HEK293T (cell line): ENCODE measurements around the gene BMAL2.

ENCODE experiments used
- CTCF ChIA-PET: fragments of 350-600 bp; formaldehyde crosslinking; extraction: SDS; loops from one replicate; lab custom pipeline; 2021; ENCODE audit warnings: antibody characterized with exemption, inconsistent platforms; lab: Yijun Ruan, JAX
- POLR2A ChIA-PET: fragments of 350-600 bp; formaldehyde crosslinking; extraction: SDS; loops from one replicate; lab custom pipeline; 2020; ENCODE audit warnings: antibody characterized with exemption, inconsistent platforms; lab: Yijun Ruan, JAX
- DNase-seq: peaks from one replicate; pipeline ENCODE4 v3.0.0; 2012; ENCODE audit warnings: mixed read lengths; ENCODE audit errors: extremely low spot score
- ARNT ChIP-seq: fragments of 450-650 bp; IDR thresholded peaks from 2 replicates; pipeline ENCODE4 v1.6.1; 2017; ENCODE audit warnings: mild to moderate bottlenecking
- BHLHE40 ChIP-seq: fragments of 450-650 bp; IDR thresholded peaks from 2 replicates; pipeline ENCODE4 v1.6.1; 2016; ENCODE audit warnings: mild to moderate bottlenecking, moderate library complexity, borderline replicate concordance
- CTBP1 ChIP-seq: fragments of 450-650 bp; IDR thresholded peaks from 2 replicates; pipeline ENCODE4 v1.6.1; 2016; ENCODE audit warnings: borderline replicate concordance
- ELF4 ChIP-seq: fragments of 450-650 bp; IDR thresholded peaks from 2 replicates; pipeline ENCODE4 v1.6.1; 2017; ENCODE audit warnings: antibody characterized with exemption
- FOXA1 ChIP-seq: fragments of 450-650 bp; IDR thresholded peaks from 2 replicates; pipeline ENCODE4 v1.6.1; 2016; ENCODE audit warnings: mild to moderate bottlenecking
- FOXK2 ChIP-seq: fragments of 450-650 bp; IDR thresholded peaks from 2 replicates; pipeline ENCODE4 v1.6.1; 2016; ENCODE audit warnings: mild to moderate bottlenecking
- FOXM1 ChIP-seq: fragments of 450-650 bp; IDR thresholded peaks from 2 replicates; pipeline ENCODE4 v1.6.1; 2017; ENCODE audit warnings: mild to moderate bottlenecking, borderline replicate concordance
- HDGF ChIP-seq: fragments of 450-650 bp; IDR thresholded peaks from 2 replicates; pipeline ENCODE4 v1.6.1; 2017; ENCODE audit warnings: antibody characterized with exemption, borderline replicate concordance
- L3MBTL2 ChIP-seq: fragments of 450-650 bp; conservative IDR thresholded peaks from 2 replicates; pipeline ENCODE4 v1.6.1; 2016; ENCODE audit warnings: mild to moderate bottlenecking
- LEF1 ChIP-seq: fragments of 450-650 bp; IDR thresholded peaks from 2 replicates; pipeline ENCODE4 v1.6.1; 2017; ENCODE audit warnings: mild to moderate bottlenecking, borderline replicate concordance
- NFRKB ChIP-seq: fragments of 450-650 bp; IDR thresholded peaks from 2 replicates; pipeline ENCODE4 v1.6.1; 2016; ENCODE audit warnings: mild to moderate bottlenecking, moderate library complexity
- PKNOX1 ChIP-seq: fragments of 450-650 bp; IDR thresholded peaks from 2 replicates; pipeline ENCODE4 v1.6.1; 2016
- SP1 ChIP-seq: fragments of 450-650 bp; IDR thresholded peaks from 2 replicates; pipeline ENCODE4 v1.6.1; 2017
- SUZ12 ChIP-seq: fragments of 450-650 bp; IDR thresholded peaks from 2 replicates; pipeline ENCODE4 v1.6.1; 2016; ENCODE audit warnings: mild to moderate bottlenecking
- TARDBP ChIP-seq: fragments of 450-650 bp; IDR thresholded peaks from 2 replicates; pipeline ENCODE4 v1.6.1; 2016
- ZNF384 ChIP-seq: fragments of 450-650 bp; IDR thresholded peaks from 2 replicates; pipeline ENCODE4 v1.6.1; 2016

BMAL2 gene

DNA sequence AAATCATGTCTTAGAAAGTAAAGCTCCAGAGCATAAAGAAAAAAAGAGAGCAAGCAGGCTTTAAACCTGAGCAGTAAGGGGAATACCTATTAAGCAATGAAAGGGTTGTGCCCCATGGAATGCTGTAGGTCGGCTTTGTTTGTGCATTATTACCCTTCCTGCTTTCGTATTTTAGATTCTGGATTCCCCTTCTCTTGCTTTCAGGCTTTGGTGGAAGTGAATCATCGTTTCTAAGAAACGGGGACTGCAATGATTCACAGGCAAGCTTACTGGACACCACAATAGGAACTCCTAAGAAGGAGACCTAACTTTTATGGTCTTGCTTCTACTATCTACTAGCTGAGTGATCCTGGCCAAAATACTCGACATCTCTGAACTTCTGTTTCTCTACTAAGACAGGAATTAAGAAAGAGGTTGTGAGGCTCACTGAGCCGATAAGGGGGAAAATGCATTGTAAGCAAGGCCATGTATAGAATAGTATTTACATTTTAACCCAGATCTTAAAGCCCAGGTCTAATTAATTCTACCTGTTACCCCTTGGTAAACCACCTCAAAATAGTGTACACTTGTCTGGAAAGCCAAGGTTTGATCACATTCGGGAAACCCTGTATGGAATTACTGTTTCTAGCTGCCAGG is 1.2 kb upstream of the BMAL2 start:
- ChIA-PET CTCF (no interaction called here), POLR2A (interaction anchor here (1.5 kb wide), 1 partner anchor 21 kb away, joined by 3 read pairs; no protein-coding TSS in a partner anchor)
- TF ChIP-seq PKNOX1 (no peak), BHLHE40 (no peak), FOXA1 (no peak), LEF1 (no peak), ELF4 (no peak), NFRKB (no peak), ARNT (no peak), L3MBTL2 (no peak), FOXM1 (no peak), TARDBP (no peak)
- no peak for DNase-seq

DNA sequence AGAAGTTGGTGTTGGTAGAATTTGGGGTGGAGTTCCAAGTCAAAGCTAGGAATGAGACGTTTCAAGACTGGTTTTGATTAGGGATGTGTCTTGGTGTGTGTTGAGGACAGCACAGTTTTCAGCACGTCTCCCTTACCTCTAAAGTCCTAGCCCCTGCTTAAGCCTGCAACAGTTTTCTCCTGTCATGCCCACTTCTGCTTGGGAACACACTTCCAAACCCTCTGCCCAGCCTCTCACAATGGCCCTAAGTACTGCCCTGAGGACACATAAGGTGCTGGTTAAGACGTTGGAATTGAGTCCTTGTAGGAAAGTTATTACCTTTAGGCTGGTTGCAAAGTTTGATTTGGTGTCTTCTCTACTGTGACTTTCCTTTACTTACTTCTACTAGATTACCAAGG is 710 bp upstream of the BMAL2 start:
- POLR2A ChIA-PET, result interaction anchor here (1.5 kb wide), 1 partner anchor 21 kb away, joined by 3 read pairs; no protein-coding TSS in a partner anchor
- TF ChIP-seq FOXM1 (no peak), FOXA1 (no peak), ZNF384 (no peak), ARNT (no peak), CTBP1 (no peak), SUZ12 (no peak), FOXK2 (no peak), PKNOX1 (no peak), ELF4 (no peak), TARDBP (no peak), LEF1 (no peak), SP1 (no peak), L3MBTL2 (no peak), NFRKB (no peak), HDGF (no peak), BHLHE40 (no peak)
- DNase-seq, result no peak
- CTCF ChIA-PET, result no interaction called here

- POLR2A ChIA-PET, result interaction anchor here (0.8 to 1.8 kb wide), 5 partner anchors 9 to 378 kb away, joined by 3 to 5 read pairs (median 4); partner anchors contain the start of gene MRPS35
- CTCF ChIA-PET, result no interaction called here
- TF ChIP-seq SP1 (no peak), NFRKB (no peak), HDGF (no peak), BHLHE40 (no peak), L3MBTL2 (no peak; the same call in 1 of the 2 replicates), SUZ12 (no peak), TARDBP (no peak), FOXM1 (no peak), LEF1 (no peak), ZNF384 (no peak), ARNT (no peak), ELF4 (no peak), PKNOX1 (no peak), CTBP1 (no peak), FOXK2 (no peak), FOXA1 (no peak)
- peak; percentile 15 for DNase-seq
Measured at GRCh38 chr12:27332407-27332713, 276 bp upstream of the BMAL2 start.

GRCh38 chr12:27333403-27334009 is 870 bp downstream of the BMAL2 start:
- DNase-seq, result peak; percentile 48
- ChIA-PET CTCF (no interaction called here), POLR2A (interaction anchor here (0.8 to 1.8 kb wide), 7 partner anchors 8 to 48 kb away, joined by 3 to 5 read pairs (median 3); no protein-coding TSS in a partner anchor)
- TF ChIP-seq L3MBTL2 (peak; percentile 50), CTBP1 (no peak)

DNA sequence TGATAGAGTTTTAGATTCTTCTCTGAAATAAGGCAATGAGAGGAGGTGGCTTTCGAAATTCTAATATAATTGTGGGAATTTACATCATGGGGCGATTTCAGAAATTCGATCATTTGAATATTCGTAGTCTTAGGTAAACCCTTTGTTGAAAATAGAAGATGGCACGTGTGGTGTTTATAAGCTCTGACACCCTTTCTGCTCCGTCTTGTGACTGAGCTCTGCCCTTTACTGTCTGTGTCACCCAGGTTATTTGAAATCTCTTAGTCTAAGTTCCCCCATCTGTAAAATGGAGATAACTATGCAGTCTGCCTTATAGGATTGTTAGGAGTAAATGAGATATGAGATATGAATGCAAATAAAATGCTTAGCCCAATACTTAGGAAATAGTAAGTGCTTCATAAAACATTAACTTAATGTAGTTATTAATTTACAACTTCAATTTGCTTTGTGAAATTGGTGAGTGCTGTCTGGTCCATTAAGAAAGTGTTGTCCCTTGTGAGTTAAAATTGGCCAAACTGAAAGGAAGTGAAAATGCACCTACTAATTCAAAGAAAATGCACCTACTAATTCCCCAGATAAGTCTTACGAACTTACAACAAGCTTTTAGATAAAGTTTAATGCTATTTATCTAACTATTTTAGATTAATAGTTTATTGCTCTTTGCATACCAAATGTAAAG is 1.5 kb downstream of the BMAL2 start:
- TF ChIP-seq FOXA1, result no peak
- TF ChIP-seq NFRKB, result no peak
- TF ChIP-seq ZNF384, result no peak
- TF ChIP-seq HDGF, result no peak
- TF ChIP-seq LEF1, result no peak
- no peak for TF ChIP-seq FOXM1
- TF ChIP-seq CTBP1, result no peak
- TF ChIP-seq PKNOX1, result no peak
- no peak for TF ChIP-seq ELF4
- no peak for TF ChIP-seq ARNT
- no peak for TF ChIP-seq BHLHE40
- TF ChIP-seq FOXK2, result no peak
- TF ChIP-seq L3MBTL2, result no peak
- TF ChIP-seq SUZ12, result no peak
- CTCF ChIA-PET, result no interaction called here
- DNase-seq, result no peak
- POLR2A ChIA-PET, result interaction anchor here (0.8 to 1.8 kb wide), 4 partner anchors 9 to 47 kb away, joined by 3 to 4 read pairs (median 3); no protein-coding TSS in a partner anchor
